Caco-2 (cell line): ENCODE measurements around the gene RRP1B. TPM values are rescaled to one million over a fixed set of nuclear protein-coding genes. Genes with fewer than 3 reads are reported as not detected.

Source experiments
- BruUV-seq: library from RNA; stranded (reverse); fragments of 400-500 nt; replicated peaks from 2 replicates; lab custom pipeline; 2021; lab: Mats Ljungman, UMichigan
- CTCF ChIA-PET: fragments of 300-600 bp; sonication (Branson Sonifier 250); formaldehyde crosslinking; loops from one replicate; lab custom pipeline; 2022; ENCODE audit warnings: antibody characterized with exemption; lab: Charles Lee
- POLR2A ChIA-PET: fragments of 300-600 bp; sonication (Branson Sonifier 250); formaldehyde crosslinking; loops from one replicate; lab custom pipeline; 2022; ENCODE audit warnings: antibody characterized with exemption; lab: Charles Lee
- DNase-seq, 2 experiments: peaks; one replicate each; pipeline versions ENCODE4 v3.0.0 to v3.0.0-alpha.2; 2020 to 2022
- H3K27me3 ChIP-seq: replicated peaks from 2 replicates; pipeline ENCODE4 v1.6.0; 2011; ENCODE audit warnings: low read length; ENCODE audit not compliant: control insufficient read depth, insufficient read depth
- H3K36me3 ChIP-seq: 2 replicates; pipeline ENCODE4 v1.5.1; 2011; ENCODE audit warnings: low read length; ENCODE audit not compliant: control insufficient read depth, insufficient read depth
- H3K4me1 ChIP-seq: fragments of 250-450 bp; sonication (Bioruptor Pico); 2 replicates; pipeline ENCODE4 v1.5.1; 2020; ENCODE audit warnings: mild to moderate bottlenecking
- H3K4me3 ChIP-seq: 2 replicates; pipeline ENCODE4 v1.5.1; 2011; ENCODE audit warnings: low read depth, mild to moderate bottlenecking, control low read depth, low read length
- H3K9me3 ChIP-seq: fragments of 250-450 bp; sonication (Bioruptor Pico); 2 replicates; pipeline ENCODE4 v1.5.1; 2020; ENCODE audit warnings: mild to moderate bottlenecking, moderate library complexity
- H3K27ac Mint-ChIP-seq: one replicate; pipeline ENCODE4 v1.8.0; 2022; ENCODE audit warnings: mixed read lengths; ENCODE audit not compliant: unreplicated experiment
- H3K27me3 Mint-ChIP-seq: one replicate; pipeline ENCODE4 v1.8.0; 2022; ENCODE audit warnings: mixed read lengths; ENCODE audit not compliant: insufficient read depth, unreplicated experiment
- H3K36me3 Mint-ChIP-seq: one replicate; pipeline ENCODE4 v1.8.0; 2022; ENCODE audit warnings: mild to moderate bottlenecking, mixed read lengths; ENCODE audit not compliant: insufficient read depth, unreplicated experiment
- H3K4me1 Mint-ChIP-seq: one replicate; pipeline ENCODE4 v1.8.0; 2022; ENCODE audit warnings: low read depth, mixed read lengths; ENCODE audit not compliant: unreplicated experiment
- H3K4me3 Mint-ChIP-seq: one replicate; pipeline ENCODE4 v1.8.0; 2022; ENCODE audit warnings: mild to moderate bottlenecking, moderate library complexity, mixed read lengths; ENCODE audit not compliant: unreplicated experiment
- H3K9me3 Mint-ChIP-seq: one replicate; pipeline ENCODE4 v1.8.0; 2022; ENCODE audit warnings: mixed read lengths; ENCODE audit not compliant: unreplicated experiment
- CTCF ChIP-seq, 2 experiments: fragments of 200-600 bp in 1 of 2; IDR thresholded peaks; 1 replicate in 1 of 2; 2 replicates in 1 of 2; pipeline versions ENCODE4 v1.5.1 to v1.8.0; 2011 to 2022; ENCODE audit warnings: antibody characterized with exemption in 1 of 2, control low read depth in 1 of 2, inconsistent platforms in 1 of 2, low read depth in 1 of 2, low read length in 1 of 2, mild to moderate bottlenecking in 1 of 2, moderate library complexity in 1 of 2; ENCODE audit not compliant: insufficient read depth in 1 of 2, severe bottlenecking in 1 of 2, unreplicated experiment in 1 of 2
- intact Hi-C: fragments of 100-400 bp; cut with micrococcal nuclease; formaldehyde crosslinking; loops from one replicate; pipeline ENCODE4 v1.10.0; 2022; ENCODE audit not compliant: unreplicated experiment
- total RNA-seq: library from RNA; stranded (reverse); gene quantifications from 2 replicates; pipeline ENCODE4 v1.2.3, GENCODE V29; 2022

The RRP1B gene
- total RNA-seq, 1 experiment from 2014 or later = 49.5 TPM

GRCh38 chr21:43622796-43623195 is 36.6 kb upstream of the RRP1B start:
- intact Hi-C loops = loop anchor here (10.0 kb wide), 1 partner anchor 1018 kb away; no protein-coding TSS in a partner anchor
- peaks cover 26% of the 10 kb centered on the region for H3K4me1 Mint-ChIP-seq
- peaks cover 30% of the 10 kb centered on the region for H3K36me3 Mint-ChIP-seq

GRCh38 chr21:43623588-43623987 is 35.8 kb upstream of the RRP1B start:
- no peaks in the 10 kb centered on the region for H3K27me3 ChIP-seq
- Mint-ChIP-seq H3K4me3 (no peak overlapping the region), H3K9me3 (peaks cover 31% of the 10 kb centered on the region), H3K27ac (peak overlapping the region; percentile 53), H3K36me3 (peaks cover 30% of the 10 kb centered on the region), H3K27me3 (no peaks in the 10 kb centered on the region), H3K4me1 (peaks cover 26% of the 10 kb centered on the region)
- POLR2A ChIA-PET = no interaction called here
- TF ChIP-seq CTCF (IDR thresholded peaks at IDR 0.05; ENCODE audit: insufficient read depth in 1 of 2, low read depth in 1 of 2, low read length in 1 of 2, severe bottlenecking in 1 of 2, unreplicated experiment in 1 of 2) = no peak
- CTCF ChIA-PET = no interaction called here
- H3K4me1 ChIP-seq = peaks cover 38% of the 10 kb centered on the region
- no peaks in the 10 kb centered on the region for H3K36me3 ChIP-seq
- BruUV-seq = no TSS peak
- no peak for DNase-seq
- H3K9me3 ChIP-seq = peaks cover 29% of the 10 kb centered on the region
- intact Hi-C loops = loop anchor here (10.0 kb wide), 1 partner anchor 1019 kb away; no protein-coding TSS in a partner anchor
- no peak overlapping the region for H3K4me3 ChIP-seq

More at GRCh38 chr21:43622796-43623195, 36.6 kb upstream of the RRP1B start:
- Histone ChIP-seq H3K27me3 (no peaks in the 10 kb centered on the region), H3K4me3 (no peak overlapping the region), H3K36me3 (no peaks in the 10 kb centered on the region), H3K4me1 (peaks cover 32% of the 10 kb centered on the region), H3K9me3 (peaks cover 24% of the 10 kb centered on the region)
- CTCF ChIA-PET = no interaction called here
- no peak for DNase-seq
- POLR2A ChIA-PET = no interaction called here
- H3K27me3 Mint-ChIP-seq = no peaks in the 10 kb centered on the region
- H3K4me3 Mint-ChIP-seq = no peak overlapping the region
- BruUV-seq = no TSS peak
- peaks cover 31% of the 10 kb centered on the region for H3K9me3 Mint-ChIP-seq
- no peak for TF ChIP-seq CTCF (IDR thresholded peaks at IDR 0.05; ENCODE audit: insufficient read depth in 1 of 2, low read depth in 1 of 2, low read length in 1 of 2, severe bottlenecking in 1 of 2, unreplicated experiment in 1 of 2)
- H3K27ac Mint-ChIP-seq = no peak overlapping the region

- Histone ChIP-seq H3K9me3 (peaks cover 36% of the 10 kb centered on the region), H3K36me3 (no peaks in the 10 kb centered on the region), H3K27me3 (no peaks in the 10 kb centered on the region), H3K4me3 (no peak overlapping the region), H3K4me1 (peaks cover 38% of the 10 kb centered on the region)
- ChIA-PET POLR2A (interaction anchor here (0.6 kb wide), 1 partner anchor 15 kb away, joined by 3 read pairs; no protein-coding TSS in a partner anchor), CTCF (no interaction called here)
- BruUV-seq = no TSS peak
- Mint-ChIP-seq H3K36me3 (peaks cover 38% of the 10 kb centered on the region), H3K4me1 (peaks cover 26% of the 10 kb centered on the region), H3K9me3 (peaks cover 31% of the 10 kb centered on the region), H3K4me3 (no peak overlapping the region), H3K27me3 (no peaks in the 10 kb centered on the region), H3K27ac (peak overlapping the region; percentile 53)
- intact Hi-C loops = loop anchor here (10.0 kb wide), 1 partner anchor 1020 kb away; no protein-coding TSS in a partner anchor
- no peak for DNase-seq
- no peak for TF ChIP-seq CTCF (IDR thresholded peaks at IDR 0.05; ENCODE audit: insufficient read depth in 1 of 2, low read depth in 1 of 2, low read length in 1 of 2, severe bottlenecking in 1 of 2, unreplicated experiment in 1 of 2)
Observed at GRCh38 chr21:43624339-43624738, 35.0 kb upstream of the RRP1B start.
